ENCODE measurements around the gene CST9L.

CST9L gene
- total RNA-seq: 0 reads per million in 2 donors

DNA sequence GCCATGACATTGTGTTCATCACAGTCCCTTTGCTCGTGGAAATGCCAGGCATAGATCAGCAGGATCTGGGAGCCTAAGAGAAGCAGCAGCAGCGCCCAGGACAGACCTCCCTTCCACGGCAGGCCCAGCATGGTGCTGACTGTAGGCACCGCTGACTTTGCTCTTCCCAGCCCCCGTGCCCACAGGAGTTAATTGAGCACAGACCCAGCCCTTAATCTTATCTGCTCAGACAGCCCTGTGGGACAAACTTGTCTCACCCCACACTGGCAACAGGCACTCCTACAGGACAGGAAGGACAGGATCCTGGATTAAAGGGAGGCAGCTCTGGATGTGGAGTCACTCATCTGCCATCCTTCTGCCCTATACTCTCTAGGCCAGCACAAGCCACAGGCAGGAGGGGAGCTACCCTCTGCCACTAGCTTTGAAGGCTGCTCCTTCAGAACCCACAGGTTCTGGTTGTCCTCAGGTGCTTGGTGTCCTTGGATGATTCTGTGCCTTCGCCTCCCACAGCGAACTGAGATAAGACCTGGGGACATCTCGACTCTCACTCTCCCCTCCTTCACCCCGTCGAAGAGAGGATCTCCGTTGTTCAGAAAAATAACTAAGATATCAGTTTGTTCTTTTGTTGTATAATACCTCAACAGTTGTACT lies at the start of gene CST9L:
Gene CST9L (minus strand): TSS at position 165 of the 651 bp plus-strand sequence. CDS start 34 bp downstream, at position 131.
- no peak for DNase-seq

GRCh38 chr20:23614163-23614562 lies 45.9 kb upstream of the CST9L start:
- DNase-seq: no peak

- no peak for DNase-seq
Measured at GRCh38 chr20:23613676-23614075, 45.4 kb upstream of the CST9L start.

DNA sequence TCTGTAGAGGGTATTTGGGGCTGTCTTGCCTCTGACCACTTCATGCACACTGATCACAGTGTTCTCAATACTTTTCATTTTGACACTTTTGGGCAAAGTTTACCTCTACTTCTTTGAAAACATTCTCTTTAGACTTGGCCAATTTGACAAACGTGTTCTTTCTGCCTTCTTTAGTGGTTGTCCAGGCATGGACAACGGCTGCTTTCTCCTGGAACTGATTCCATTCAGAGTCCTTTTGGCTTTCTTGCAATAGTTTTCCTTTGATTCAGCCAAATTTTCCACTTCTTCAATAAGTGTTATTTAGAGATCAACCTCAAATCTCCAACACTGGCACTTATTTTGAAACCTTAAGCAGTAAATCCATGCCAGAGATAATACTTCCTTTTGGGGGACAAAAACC lies 44.1 kb upstream of the CST9L start:
- no peak for DNase-seq

DNA sequence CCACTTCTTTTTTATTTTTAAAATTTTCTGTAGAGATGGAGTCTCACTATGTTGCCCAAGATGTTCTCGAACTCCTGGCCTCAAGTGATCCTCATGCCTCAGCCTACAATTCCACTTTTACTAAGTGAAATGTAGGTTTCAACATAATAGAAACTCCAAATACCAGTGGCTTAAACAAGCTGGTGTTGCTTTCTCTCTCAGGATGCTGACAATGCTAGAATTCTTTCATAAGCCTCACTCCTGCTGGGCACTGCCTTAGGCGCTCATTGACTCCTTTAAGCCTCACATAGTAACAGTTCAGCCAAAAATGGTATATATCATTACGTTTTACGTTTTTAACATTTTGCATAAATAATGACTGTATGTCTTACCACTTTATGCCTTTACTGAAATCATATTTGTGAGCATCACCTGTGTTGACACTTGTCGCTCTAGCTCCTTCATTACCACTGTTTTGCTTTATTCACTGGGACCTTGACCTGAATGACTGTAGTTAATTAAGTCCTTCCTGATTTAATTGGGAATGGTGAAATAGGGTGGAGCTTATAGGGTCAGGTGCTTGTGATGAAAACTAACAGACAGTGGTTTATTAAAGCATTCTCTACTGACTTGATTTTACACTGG lies 41.3 kb upstream of the CST9L start:
- no peak for DNase-seq

- DNase-seq: no peak
Measured at GRCh38 chr20:23608251-23608846, 40.1 kb upstream of the CST9L start.

DNA sequence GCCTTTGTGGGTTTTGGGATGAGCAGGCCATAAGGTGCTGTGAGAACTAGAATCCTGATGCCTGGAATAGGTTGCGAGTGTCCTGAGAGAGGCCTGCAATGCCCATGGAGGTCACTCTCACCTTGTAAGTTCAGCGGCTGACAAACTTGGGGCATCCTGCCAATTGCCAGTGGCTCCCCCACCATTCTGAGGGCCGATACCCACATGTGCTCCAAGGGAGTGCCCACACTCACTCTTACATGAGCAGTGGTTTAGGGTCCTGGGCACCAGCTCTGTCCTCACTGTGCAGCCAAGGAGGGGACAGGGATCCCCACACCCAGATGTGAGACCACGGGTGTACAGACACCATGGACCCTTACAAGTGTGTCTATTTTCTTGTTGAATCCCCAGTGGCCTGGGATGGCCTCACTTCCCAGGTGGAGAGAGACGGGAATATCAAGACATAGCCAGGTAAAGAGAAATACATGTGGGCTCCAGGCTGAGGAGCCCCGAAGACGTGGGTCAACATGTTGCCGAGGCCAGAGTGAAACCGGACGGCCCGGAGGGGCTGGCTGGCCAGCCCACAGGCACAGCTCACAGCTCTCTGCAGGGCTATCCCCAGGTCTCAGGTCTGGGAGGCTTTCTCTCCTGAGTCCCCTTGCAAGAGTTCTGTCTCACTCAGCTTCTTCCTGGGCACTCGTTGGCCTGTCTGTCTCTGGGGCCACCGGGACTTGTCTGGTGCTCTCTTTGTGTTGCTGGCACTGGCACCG lies 39.4 kb upstream of the CST9L start:
- DNase-seq: no peak

GRCh38 chr20:23606652-23607049 lies 38.4 kb upstream of the CST9L start:
- peak in 4 of 5 experiments; percentile 26 to 54 (median 45) for DNase-seq

DNA sequence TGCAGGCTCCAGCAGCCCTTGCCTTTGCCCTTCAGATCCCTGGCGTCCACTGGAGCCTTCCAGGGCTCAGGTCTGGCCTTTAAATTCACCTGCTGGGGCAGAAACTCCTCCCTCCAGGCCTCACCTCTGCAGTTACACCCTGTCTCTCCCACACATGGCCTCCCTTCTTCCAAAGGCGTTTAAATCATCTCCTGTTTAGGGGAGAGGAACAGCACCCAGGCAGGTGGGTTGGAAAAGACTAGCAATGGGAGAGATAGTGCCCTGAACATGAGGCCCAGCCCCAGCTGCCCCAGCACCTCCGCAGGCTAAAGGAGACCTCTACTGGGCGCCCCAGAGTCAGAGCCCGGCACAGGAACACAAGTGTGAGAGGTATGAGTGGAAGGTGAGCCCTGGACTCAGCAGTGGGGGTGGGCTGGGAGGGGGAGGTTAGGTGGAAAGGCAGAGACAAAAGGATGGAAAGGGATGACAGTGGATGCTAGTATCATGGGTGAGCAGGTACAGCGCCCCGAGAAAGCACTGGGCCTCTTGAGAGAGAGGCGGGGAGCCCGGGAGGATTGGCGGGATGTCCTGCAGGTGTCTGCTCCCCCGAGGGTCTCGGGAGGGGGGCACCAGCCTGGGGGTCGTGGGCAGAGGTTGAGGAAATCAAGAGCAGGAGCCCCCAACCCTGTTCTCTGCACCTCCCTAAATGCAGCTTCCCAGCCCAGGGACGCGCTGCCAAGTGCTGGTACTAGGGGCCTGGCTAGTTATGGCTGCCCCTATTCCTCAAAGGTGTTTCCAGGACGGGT lies 37.8 kb upstream of the CST9L start, which contains the start of gene CST9:
Gene CST9 (minus strand): TSS at position 51 of the 785 bp plus-strand sequence. CDS start 53 bp downstream, outside the sequence.
- DNase-seq: no peak

DNA sequence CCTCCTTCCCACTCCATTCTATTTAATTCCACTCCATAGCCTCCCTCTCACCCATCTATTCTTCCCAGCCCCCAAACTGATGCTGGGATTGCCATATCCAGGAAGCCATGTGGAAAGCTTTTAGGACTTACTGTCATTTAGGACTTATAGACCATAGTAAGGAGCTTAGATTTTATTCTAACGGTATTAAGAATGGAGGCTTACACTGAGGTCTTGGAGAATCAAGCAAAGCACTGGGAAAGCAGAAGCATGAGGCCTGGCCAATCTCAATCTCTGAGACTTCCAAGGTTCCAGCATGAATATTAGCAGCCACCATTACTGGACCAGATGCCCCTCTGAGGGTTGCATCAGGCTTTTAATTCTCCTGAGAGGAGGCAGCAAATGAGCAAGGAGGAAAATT lies 36.0 kb upstream of the CST9L start:
- DNase-seq: no peak

- DNase-seq: no peak
Measured at GRCh38 chr20:23603321-23603720, 35.0 kb upstream of the CST9L start.

GRCh38 chr20:23602699-23603098 lies 34.4 kb upstream of the CST9L start:
- no peak for DNase-seq

GRCh38 chr20:23602241-23602640 lies 34.0 kb upstream of the CST9L start:
- DNase-seq: no peak

DNA sequence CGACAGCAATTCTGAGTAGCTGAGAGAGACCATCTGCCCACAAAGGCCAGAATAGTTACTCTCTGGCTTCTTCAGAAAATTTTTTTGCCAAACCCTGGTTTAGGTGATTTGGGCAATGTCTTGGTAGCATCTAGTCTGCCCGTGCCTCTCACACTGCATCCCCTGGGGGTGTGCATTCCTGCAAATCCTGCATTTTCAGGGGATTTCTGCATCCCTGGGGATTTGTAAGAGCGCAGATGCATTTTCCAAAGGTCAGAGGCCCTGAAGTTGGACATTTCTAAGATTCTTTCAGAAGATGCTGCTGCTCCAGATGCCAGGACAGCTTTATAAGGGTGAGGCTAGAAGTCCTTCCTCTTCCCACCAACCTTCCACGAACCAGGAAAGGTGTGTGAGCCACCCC lies 33.4 kb upstream of the CST9L start:
- no peak for DNase-seq

DNA sequence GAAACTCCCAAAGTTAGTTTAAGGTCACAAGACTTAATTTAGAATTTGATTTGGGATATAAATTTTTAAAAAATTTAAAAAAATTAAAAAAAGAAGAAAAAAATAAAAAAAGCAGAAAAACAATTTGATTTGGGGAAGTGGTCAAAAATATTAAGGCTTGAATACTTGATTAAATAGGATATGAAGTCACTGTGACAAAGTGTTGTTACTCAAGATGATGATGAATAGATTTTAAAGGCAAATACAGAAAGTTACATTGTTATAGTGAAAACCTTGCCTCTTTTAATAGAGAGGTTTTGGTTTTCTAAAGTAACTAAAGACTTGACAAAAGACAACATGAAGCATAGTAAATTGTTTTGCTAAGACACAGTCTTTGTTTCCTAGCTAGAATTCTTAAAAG lies 30.2 kb upstream of the CST9L start:
- no peak for DNase-seq

- no peak for DNase-seq
Measured at GRCh38 chr20:23596579-23597250, 28.4 kb upstream of the CST9L start.

DNA sequence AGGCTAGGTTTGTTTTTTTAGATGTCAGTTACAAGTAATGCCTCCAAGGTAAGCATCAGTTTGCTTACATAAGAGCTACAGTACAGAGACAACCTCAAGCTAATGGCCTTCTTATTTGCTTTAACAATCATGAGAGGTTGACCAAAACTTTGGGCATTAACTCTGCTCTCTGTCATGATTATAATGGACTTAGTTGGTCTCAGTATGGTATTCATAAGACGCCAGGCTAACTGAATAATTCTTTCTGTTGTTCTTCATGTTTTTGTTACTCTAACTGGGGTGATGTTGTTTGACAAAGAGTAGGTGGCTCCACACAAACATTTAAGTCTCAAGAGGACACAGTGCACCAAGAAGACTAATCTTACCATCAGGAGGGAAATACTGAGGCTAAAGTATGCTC lies 27.7 kb upstream of the CST9L start:
- DNase-seq: no peak

DNA sequence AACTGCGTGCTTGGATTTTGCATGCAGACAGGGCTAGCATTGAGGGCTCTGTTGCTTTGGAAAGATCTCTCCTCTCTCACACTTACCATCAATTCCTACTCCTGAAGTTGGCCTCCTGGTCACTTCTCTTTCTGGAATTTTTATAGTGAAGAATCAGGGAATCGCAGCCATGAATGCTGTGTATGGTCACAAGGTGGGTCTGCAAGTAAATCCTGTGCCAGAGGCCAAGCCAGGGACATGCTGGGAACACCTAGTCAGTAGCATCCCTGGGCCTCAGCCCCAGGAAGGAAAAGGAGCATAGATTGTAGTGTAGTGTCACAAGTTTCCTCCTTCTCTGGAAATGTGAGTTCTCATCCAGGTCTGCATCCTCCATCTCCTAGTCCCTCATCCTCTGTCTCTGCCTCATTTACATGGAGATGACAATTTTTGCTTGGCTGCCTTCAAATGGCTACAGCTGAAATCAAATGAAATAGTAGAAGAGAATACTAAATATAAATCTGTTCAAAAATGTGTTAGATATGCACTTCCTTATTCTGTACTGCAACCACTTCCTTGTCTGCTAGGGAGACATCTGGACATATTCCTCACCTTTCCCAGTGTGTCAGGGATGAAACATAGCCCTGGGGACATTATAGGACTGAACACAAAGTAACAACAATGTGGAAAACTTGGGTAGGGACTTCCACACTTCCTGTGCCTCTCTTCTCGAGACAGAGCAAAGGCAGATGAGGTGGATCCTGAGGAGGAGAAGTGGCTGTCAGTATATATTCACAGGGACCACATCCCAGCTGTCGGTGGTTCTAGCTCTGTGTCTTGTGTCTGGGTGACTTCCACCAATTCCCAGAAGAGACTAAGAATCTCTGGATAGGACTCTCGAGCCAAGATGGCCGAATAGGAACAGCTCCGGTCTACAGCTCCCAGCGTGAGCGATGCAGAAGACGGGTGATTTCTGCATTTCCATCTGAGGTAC lies 20.4 kb upstream of the CST9L start:
- no peak for DNase-seq

- no peak for DNase-seq
Measured at GRCh38 chr20:23587631-23588030, 19.3 kb upstream of the CST9L start.

DNA sequence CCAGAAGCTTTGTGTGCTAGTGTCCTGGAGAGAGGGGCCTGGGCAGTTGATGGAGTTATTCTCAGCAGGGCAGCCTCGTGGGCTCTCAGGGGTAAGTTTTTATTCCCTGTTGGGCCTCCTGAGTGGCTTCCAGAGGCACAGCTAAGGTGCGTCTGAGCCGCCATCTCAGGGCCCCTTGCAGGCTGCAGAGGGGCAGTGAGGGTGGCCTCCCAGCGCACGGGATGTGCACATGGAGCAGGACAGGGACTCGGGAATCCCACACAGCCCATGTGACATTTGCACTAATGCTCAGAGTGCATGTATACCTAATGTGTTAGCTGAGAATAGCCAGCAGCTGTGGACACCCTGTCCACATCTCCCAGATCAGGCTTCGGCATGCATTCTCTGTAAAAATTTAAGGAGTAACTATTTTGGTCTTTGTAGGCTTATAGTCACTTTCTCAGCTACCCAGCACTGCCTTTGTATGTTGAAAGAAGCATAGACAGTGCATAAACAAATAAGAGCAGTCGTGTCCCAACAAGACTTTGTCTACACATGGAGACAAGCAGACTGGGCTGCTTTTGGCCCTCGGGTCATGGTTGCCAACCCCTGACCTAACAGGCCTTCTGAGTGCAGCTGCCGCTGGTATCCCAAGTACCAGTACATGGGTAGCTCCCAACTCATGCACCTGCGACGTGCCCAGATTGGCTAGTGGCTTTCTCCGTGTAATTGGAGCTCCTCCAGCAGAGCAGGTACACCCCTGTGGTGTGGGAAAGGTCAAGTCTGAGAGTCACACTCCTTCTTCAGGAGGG lies 18.6 kb upstream of the CST9L start:
- no peak for DNase-seq

All from T-helper 2 cell (primary cell).